Endodermal cell (in vitro differentiated cells): ENCODE data around the gene DGKD. TPM values are rescaled to one million over a fixed set of nuclear protein-coding genes. Genes with fewer than 3 reads are reported as not detected.
A peak's percentile ranks its signal among the peaks of the same experiment; 100 is the strongest.

ENCODE experiments used
- DNase-seq: peaks from one replicate; pipeline ENCODE4 v3.0.0-alpha.2; 2017
- H3K27ac ChIP-seq: 2 replicates; pipeline ENCODE4 v1.5.1; 2013; ENCODE audit warnings: mild to moderate bottlenecking, low read depth, low read length, moderate library complexity
- H3K27me3 ChIP-seq: 2 replicates; pipeline ENCODE4 v1.6.1; 2013; ENCODE audit warnings: mild to moderate bottlenecking, low read length, moderate library complexity; ENCODE audit not compliant: insufficient read depth, control insufficient read depth, poor library complexity, severe bottlenecking
- H3K36me3 ChIP-seq: 2 replicates; pipeline ENCODE4 v1.7.0; 2013; ENCODE audit warnings: mild to moderate bottlenecking, low read length, moderate library complexity; ENCODE audit not compliant: control insufficient read depth, insufficient read depth
- H3K4me1 ChIP-seq: one replicate; pipeline ENCODE4 v1.7.0; 2013; ENCODE audit warnings: low read length; ENCODE audit not compliant: control insufficient read depth, insufficient read depth
- H3K4me3 ChIP-seq: 2 replicates; pipeline ENCODE4 v1.5.1; 2013; ENCODE audit warnings: mild to moderate bottlenecking, low read length, moderate library complexity
- H3K9ac ChIP-seq: 2 replicates; pipeline ENCODE4 v1.6.1; 2013; ENCODE audit warnings: mild to moderate bottlenecking, low read length, moderate library complexity; ENCODE audit not compliant: poor library complexity, severe bottlenecking; ENCODE audit errors: extremely low read depth
- H3K9me3 ChIP-seq: 2 replicates; pipeline ENCODE4 v1.6.1; 2013; ENCODE audit warnings: mild to moderate bottlenecking, low read length, moderate library complexity; ENCODE audit not compliant: control insufficient read depth
- H3K27ac Mint-ChIP-seq: 2 replicates; pipeline ENCODE4 v1.8.0; 2020; ENCODE audit warnings: mixed read lengths
- H3K27me3 Mint-ChIP-seq: 2 replicates; pipeline ENCODE4 v1.8.0; 2021; ENCODE audit warnings: mild to moderate bottlenecking, mixed read lengths; ENCODE audit not compliant: insufficient read depth
- H3K36me3 Mint-ChIP-seq: 2 replicates; pipeline ENCODE4 v1.8.0; 2020; ENCODE audit warnings: low read depth, mixed read lengths
- H3K4me1 Mint-ChIP-seq: 2 replicates; pipeline ENCODE4 v1.8.0; 2020; ENCODE audit warnings: mixed read lengths
- H3K4me3 Mint-ChIP-seq: 2 replicates; pipeline ENCODE4 v1.8.0; 2020; ENCODE audit warnings: mild to moderate bottlenecking, moderate library complexity, mixed read lengths
- H3K9me3 Mint-ChIP-seq: 2 replicates; pipeline ENCODE4 v1.8.0; 2020; ENCODE audit warnings: mild to moderate bottlenecking, mixed read lengths
- CTCF ChIP-seq: fragments of 200-600 bp; sonication (generic); conservative IDR thresholded peaks from 2 replicates; pipeline ENCODE4 v1.5.0; 2021; ENCODE audit warnings: antibody characterized with exemption, mild to moderate bottlenecking
- WGBS, 2 experiments: methylation state at CpG; one replicate each; pipeline versions ENCODE4 v1.1.5 to v1.1.7; 2013; ENCODE audit warnings: missing lambda C conversion rate in 2 of 2, mixed read lengths in 1 of 2; ENCODE audit not compliant: insufficient coverage in 1 of 2, insufficient read length in 1 of 2; 5-methylcytosine and 5-hydroxymethylcytosine counted together
- long read RNA-seq, 4 experiments: library from polyadenylated mRNA in 2 of 4; library from RNA in 1 of 4; library from capped mRNA in 1 of 4; stranded (forward) in 3 of 4; unstranded in 1 of 4; transcript quantifications; one replicate each; pipeline ENCODE4 v2.0.0, GENCODE V29; 2020 to 2021; ENCODE audit warnings: inconsistent platforms in 1 of 4
- polyA plus RNA-seq, 2 experiments: library from polyadenylated mRNA; stranded (reverse); fragments of 50-300 nt; gene quantifications; one replicate each; pipeline ENCODE4 v1.2.3, GENCODE V29; 2013
- total RNA-seq, 2 donors: library from RNA; stranded (reverse); fragmentation: NEBNext Ultra II Directional in 1 of 2; extraction: Animal tissue kit (Norgen Biotek cat#: 25700) in 1 of 2; gene quantifications; 2 replicates in 1 of 2; 3 replicates in 1 of 2; pipeline ENCODE4 v1.2.1, GENCODE V29; 2021

Gene DGKD, protein sequence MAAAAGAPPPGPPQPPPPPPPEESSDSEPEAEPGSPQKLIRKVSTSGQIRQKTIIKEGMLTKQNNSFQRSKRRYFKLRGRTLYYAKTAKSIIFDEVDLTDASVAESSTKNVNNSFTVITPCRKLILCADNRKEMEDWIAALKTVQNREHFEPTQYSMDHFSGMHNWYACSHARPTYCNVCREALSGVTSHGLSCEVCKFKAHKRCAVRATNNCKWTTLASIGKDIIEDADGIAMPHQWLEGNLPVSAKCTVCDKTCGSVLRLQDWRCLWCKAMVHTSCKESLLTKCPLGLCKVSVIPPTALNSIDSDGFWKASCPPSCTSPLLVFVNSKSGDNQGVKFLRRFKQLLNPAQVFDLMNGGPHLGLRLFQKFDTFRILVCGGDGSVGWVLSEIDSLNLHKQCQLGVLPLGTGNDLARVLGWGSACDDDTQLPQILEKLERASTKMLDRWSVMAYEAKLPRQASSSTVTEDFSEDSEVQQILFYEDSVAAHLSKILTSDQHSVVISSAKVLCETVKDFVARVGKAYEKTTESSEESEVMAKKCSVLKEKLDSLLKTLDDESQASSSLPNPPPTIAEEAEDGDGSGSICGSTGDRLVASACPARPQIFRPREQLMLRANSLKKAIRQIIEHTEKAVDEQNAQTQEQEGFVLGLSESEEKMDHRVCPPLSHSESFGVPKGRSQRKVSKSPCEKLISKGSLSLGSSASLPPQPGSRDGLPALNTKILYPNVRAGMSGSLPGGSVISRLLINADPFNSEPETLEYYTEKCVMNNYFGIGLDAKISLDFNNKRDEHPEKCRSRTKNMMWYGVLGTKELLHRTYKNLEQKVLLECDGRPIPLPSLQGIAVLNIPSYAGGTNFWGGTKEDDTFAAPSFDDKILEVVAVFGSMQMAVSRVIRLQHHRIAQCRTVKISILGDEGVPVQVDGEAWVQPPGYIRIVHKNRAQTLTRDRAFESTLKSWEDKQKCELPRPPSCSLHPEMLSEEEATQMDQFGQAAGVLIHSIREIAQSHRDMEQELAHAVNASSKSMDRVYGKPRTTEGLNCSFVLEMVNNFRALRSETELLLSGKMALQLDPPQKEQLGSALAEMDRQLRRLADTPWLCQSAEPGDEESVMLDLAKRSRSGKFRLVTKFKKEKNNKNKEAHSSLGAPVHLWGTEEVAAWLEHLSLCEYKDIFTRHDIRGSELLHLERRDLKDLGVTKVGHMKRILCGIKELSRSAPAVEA
- 10 to 100 TPM; 39.2 to 46.9 TPM for total RNA-seq
- 27.4 TPM for polyA plus RNA-seq (2013, experiment 1 of 2)
- 22.4 TPM for polyA plus RNA-seq (2013, experiment 2 of 2)
- long read RNA-seq, experiment 1, full-length matches to known transcripts, result 1 of 6 reads
- long read RNA-seq, experiment 1, partial matches to known transcripts, result 4 of 6 reads
- long read RNA-seq, experiment 1, other reads (novel, unspliced or antisense), result 1 of 6 reads
- long read RNA-seq, experiment 2, full-length matches to known transcripts, result 13 of 34 reads
- long read RNA-seq, experiment 2, partial matches to known transcripts, result 8 of 34 reads
- long read RNA-seq, experiment 2, other reads (novel, unspliced or antisense), result 13 of 34 reads
- long read RNA-seq, experiment 3, full-length matches to known transcripts, result 21 of 115 reads
- long read RNA-seq, experiment 3, partial matches to known transcripts, result 69 of 115 reads
- long read RNA-seq, experiment 3, other reads (novel, unspliced or antisense), result 25 of 115 reads
- long read RNA-seq, experiment 4, partial matches to known transcripts, result 0 of 1 reads
- long read RNA-seq, experiment 4, other reads (novel, unspliced or antisense), result 1 of 1 reads

GRCh38 chr2:233353769-233354499 is at the start of gene DGKD:
Gene DGKD, plus strand, starts transcription at chr2:233354494. Its CDS starts 25 bp downstream, at chr2:233354519.
- Histone ChIP-seq H3K27me3 (peaks cover 53% of the 10 kb centered on the region), H3K4me3 (peak within 1 kb of the TSS; percentile 87), H3K36me3 (no peaks in the 10 kb centered on the region), H3K4me1 (no peaks in the 10 kb centered on the region), H3K9me3 (peaks cover 6% of the 10 kb centered on the region), H3K9ac (peak within 1 kb of the TSS; percentile 41), H3K27ac (peak within 1 kb of the TSS; percentile 33)
- WGBS, 2 experiments, result 2 to 19% methylated on average over 14 to 56 of the region's 56 CpGs
- Mint-ChIP-seq H3K27ac (peak within 1 kb of the TSS; percentile 94), H3K9me3 (peaks cover 8% of the 10 kb centered on the region), H3K4me3 (peak within 1 kb of the TSS; percentile 77), H3K36me3 (peaks cover 6% of the 10 kb centered on the region), H3K4me1 (peaks cover 35% of the 10 kb centered on the region), H3K27me3 (peaks cover 64% of the 10 kb centered on the region)
- peak; percentile 53 for TF ChIP-seq CTCF
- DNase-seq, result peak; percentile 86

- 85 to 86% methylated on average over 4 to 7 of the region's 7 CpGs for WGBS, 2 experiments
- Mint-ChIP-seq H3K27ac (no peak within 1 kb of the TSS), H3K4me1 (no peaks in the 10 kb centered on the region), H3K27me3 (no peaks in the 10 kb centered on the region), H3K4me3 (no peak within 1 kb of the TSS), H3K9me3 (no peaks in the 10 kb centered on the region), H3K36me3 (no peaks in the 10 kb centered on the region)
- H3K36me3 ChIP-seq, result no peaks in the 10 kb centered on the region
- no peaks in the 10 kb centered on the region for H3K27me3 ChIP-seq
- H3K9ac ChIP-seq, result no peak within 1 kb of the TSS
- TF ChIP-seq CTCF, result peak; percentile 47
- no peaks in the 10 kb centered on the region for H3K9me3 ChIP-seq
- no peaks in the 10 kb centered on the region for H3K4me1 ChIP-seq
- H3K27ac ChIP-seq, result no peak within 1 kb of the TSS
- H3K4me3 ChIP-seq, result no peak within 1 kb of the TSS
- no peak for DNase-seq
These were observed 46.7 kb upstream of the DGKD start, which contains the start of gene SAG for GRCh38 chr2:233307565-233307964. Gene SAG, plus strand, starts transcription at chr2:233307816. Its CDS starts 1,374 bp downstream, at chr2:233309190.
